T-helper 9 cell (primary cell): ENCODE data around the gene FAM193B.

ENCODE experiments used
- DNase-seq: peaks from one replicate; pipeline ENCODE4 v3.0.0-alpha.2; 2020

FAM193B gene

DNA sequence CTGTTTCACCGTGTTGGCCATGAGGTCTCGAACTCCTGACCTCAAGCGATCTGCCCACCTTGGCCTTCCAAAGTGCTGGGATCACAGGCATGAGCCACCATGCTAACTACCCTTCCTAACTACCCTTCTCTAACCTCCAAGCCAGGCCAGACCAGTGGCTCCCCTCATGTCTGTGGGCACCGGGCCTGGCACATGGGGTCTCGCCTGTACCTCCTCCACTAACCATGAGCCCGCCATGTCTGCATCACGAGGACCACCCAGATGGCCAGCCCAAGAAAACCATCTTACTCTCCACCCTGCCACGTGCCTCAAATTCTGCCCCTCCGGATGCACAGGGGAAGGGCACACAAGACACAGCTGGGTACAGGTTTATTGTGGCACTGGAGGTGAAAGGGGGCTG is 71.3 kb downstream of the FAM193B start:
- no peak for DNase-seq

DNA sequence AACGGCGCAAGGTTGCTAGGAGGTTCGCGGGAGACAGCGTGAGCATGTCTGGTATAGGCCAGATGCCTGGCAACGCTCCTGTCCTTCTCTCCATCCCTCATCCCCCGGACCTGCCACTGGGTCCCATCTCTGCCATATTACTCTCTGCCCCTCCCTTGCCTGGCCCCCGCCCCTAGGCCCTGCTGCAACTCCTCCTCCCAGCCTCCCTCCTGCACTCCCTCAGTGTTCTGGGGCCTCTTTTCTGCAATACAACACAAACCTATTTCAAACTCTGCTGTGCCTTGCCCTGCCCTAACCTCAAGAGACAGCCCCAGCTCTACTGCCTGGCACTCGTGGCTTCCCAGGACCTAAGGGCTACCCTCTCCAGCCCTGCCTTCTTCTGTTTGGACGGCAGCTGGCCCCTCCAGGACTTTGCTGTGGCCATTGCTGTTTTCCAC is 72.0 kb downstream of the FAM193B start:
- no peak for DNase-seq

DNA sequence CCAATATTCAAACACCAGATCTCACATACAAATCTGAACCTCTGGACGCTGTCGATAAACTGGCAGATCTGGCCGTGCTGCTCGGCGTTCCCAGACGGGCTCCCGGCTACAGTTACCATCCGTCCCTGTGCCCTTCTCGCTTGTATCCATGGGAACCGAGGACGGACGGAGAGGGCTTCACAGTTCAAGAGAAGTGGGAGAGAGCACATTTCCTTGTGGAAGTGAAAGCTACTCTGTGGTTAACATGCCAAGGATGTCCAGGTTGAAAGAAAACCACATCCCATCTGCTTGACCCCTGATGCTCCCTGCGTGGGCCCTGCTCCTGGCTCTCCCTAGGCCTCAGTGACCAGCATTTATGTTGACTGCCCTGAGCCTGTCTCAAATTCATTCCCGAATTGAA is 74.6 kb downstream of the FAM193B start:
- DNase-seq = no peak

DNA sequence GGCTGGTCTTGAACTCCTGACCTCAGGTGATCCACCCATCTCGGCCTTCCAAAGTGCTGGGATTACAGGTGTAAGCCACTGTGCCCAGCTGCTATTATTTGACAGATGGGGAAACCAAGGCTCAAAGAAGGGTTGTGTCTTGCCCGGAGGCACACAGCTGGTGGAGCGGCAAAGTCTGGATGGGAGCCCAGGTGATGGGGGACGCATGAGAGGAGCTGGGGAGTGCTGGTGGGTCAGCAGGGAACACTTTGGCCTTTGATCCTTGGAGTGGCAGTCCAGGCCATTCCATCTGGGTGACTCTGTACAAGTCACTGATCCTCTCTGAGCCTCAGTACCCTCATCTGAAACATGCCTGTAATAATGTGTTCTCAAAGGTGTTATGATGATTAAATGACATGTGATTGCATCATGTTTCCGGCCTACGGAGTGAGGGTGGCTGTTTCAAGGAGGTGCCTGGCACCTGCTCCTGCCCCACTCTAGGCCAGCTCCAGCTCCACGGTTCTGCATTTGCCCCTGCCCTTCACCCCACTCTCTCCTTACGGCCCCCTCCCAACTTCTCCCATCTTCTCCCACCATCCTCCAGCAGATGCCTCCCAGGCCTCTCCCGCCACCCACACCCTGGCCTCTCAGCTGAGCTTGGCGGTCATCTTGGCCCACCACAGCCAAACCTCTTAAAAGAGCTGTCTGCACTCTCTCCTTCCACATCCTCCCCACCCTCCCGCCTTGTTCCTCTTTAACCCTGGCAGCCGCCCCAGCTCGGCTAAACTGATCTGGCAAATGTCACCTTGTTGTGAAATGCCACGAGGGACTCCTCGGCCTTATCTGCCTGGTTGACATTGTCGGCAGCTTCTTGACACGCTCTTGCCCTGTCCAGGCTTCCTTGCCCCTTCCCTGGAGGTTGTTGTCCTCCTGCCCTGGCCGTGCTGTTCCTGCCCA is 75.4 kb downstream of the FAM193B start:
- DNase-seq = no peak

DNA sequence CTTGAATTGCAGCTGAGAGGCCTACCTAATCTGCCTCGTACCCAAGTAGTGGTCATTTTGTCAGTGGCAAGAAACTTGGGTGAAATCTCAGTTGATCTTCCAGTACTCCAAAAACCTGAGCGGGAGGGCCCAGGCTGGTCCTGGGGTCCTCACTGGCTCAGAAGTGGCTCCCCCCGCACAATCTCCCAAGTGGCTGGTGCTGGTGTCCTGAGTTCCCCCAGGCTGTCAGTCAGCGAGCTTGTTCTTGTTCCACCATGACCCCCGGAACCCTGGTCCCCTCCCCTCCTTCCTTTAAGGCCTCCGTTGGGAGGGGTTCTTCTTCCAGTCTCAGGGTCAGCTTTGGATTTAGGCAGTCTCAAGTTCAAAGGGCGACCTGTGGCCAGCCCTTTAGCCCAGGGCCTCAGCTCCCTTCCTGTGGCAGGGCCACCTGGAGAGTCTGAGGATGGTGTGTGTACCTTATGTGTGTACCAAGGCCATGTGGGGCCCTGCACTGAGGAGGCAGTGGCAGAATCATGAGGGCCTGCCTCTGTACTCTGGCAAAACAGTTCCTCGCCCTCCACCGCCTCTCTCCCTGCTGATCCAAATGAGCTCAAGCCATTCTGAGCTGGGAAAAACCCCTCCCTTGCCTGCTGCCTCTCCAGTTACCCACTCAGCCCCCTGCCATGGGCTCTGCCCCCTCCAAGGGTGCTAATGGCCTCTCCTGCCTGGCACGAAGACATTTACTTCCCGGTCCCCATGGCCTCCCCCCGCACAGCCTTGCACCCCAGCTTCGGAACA is 76.5 kb downstream of the FAM193B start:
- DNase-seq = no peak

DNA sequence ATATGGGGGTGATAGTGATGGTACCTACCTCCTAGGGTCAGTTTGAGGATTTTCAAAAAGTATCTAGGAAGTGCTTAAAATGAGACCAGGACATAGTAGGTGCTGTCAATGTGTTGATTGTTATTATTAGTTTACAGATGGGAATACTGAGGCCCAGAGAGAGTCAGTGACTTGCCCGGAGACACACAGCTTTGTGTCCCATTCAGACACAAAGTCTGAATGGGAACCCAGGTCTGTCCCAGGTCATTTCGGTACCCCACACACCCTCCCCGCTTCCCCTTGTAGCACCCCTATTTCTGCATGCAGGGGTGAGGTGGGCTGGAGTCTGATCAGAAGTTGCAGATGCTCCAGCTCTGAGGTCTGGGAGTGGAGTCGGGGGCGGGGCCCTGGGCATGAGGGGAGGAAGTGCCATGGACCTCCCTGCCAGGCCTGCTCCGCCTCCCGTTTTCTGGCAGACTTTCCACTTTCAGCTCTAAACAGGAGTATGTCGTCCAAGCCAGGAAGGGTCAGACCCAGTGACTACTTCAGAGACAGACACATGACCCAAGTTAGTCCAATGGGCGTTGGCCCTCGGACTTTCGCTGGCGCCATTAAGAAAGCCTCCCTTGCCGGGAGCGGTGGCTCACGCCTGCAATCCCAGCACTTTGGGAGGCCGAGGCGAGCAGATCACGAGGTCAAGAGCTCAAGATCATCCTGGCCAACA is 77.7 kb downstream of the FAM193B start:
- DNase-seq = no peak

DNA sequence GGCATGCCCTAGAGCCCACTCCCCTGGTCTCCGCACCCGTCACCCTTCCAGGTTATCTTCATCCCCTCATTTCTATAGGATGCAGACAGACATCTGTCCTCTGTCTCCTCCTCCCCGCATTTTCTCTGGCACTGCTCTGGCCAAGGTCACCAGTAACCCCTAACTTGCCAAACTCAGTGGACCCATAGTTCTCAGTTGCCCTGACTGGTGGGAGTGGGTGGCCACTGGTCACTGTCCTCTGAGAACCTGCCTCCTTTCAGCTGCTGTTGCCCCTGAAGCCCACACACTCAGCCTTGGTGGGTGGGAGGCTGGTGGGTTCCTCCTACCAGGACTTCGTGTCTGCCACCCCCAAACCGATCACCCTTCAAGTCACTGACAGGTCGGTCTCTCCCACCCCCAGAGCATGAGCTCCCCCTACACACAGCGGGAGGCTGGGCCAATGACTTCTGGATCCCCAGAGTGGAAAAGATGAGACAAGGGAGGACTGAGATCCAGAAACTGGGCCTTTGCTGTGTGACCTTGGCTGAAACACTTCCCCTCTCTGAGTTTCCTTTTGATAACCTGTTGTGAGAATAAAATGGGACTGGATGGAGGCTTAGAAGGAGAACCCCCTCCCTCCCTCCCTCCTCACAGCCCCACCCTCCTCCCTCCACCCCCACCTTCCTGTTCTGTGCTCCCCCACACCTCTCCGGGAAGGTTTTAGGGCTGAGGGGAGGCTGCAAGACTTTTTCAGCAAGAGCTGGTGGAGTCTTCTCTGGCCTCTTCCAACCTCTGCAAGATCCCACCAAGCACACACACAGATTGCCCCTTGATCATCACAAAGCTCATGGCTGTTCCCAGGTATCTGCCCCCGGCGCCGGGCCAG is 78.6 kb downstream of the FAM193B start:
- DNase-seq = no peak

DNA sequence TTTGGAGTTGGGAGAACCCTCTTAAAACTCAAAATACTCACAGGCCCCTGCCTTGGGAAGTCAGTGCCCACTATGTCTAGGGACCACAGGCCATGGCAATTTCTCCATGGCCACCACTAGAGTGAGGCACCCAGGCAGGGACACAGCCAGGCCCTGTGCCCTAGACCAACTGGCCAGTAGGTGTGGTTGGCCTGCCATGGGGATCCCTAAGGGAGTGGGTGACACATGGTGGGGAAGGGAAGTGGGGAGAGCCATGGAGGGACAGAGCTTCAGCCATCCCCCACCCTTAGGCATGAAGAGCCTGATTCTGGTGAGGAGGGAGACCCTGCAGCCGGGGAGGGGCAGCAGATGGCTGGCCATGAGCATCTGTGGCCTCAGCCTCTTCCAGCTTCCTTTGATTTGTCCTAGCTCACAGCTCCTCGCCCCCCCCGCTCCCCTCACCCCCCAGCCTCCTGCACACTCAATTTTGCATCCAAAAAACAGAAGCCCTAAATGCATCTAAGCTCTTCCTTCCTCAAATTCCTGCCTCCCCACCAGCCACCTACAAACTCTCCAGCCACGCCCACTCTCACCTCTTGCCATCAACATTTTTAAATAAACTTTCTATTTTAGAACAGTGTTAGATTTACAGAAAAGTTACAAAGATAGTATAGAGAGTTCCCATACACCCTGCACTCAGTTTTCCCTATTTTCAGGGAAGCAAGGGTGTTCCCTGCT is 79.4 kb downstream of the FAM193B start:
- DNase-seq = no peak

DNA sequence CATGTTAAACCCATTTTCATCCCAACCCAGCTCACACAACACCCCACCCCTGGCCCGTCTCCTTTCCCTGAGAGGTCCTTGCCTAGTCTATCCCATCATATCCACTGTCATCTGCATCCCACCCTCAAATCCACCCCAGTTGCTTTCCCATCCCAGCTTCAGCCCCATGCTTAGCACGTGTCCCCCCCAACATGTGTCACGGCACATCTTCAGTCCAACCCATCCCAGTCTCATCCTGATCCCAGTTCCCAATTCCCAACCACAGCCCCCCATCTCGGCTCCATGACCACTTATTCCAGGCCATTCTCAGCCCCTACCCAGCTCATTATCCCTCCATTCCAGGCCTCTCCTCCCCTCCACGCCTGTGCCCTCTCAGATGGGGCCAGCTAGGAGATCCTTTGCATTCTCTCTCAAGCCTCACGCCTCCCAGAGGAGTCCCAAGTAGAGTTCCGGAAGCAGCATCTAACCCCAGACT is 80.3 kb downstream of the FAM193B start:
- no peak for DNase-seq

DNA sequence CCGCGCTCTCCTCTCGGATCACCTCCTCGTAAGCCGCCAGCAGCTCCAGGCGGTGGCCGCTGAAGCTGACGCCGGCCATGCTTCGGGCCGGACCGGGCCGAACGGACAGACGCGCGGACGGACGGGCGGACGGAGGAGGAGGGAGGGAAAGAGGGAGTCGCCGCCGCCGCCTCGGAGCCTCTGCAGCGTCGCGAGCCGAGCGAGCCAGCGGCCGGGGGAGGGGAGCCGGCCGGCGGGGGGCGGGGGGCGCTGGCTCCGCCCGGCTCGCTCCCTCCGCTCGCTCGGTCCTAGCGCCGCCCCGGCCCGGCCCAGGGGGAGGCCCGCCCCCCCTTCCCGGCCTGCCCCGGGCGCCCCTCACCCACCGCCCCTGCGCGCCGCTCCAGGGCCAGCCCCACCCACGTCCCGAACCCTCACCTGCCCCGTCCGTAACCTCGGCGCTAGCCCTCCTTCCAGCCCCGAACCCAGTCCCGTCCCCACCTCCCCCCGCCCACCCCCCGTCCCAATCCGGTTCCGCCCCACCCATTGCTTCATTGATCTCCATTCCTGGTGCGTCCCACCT is 80.8 kb downstream of the FAM193B start, which contains the start of gene DBN1:
Gene DBN1 (minus strand): TSS at position 192 of the 559 bp plus-strand sequence. CDS start 113 bp downstream, at position 79.
- no peak for DNase-seq

DNA sequence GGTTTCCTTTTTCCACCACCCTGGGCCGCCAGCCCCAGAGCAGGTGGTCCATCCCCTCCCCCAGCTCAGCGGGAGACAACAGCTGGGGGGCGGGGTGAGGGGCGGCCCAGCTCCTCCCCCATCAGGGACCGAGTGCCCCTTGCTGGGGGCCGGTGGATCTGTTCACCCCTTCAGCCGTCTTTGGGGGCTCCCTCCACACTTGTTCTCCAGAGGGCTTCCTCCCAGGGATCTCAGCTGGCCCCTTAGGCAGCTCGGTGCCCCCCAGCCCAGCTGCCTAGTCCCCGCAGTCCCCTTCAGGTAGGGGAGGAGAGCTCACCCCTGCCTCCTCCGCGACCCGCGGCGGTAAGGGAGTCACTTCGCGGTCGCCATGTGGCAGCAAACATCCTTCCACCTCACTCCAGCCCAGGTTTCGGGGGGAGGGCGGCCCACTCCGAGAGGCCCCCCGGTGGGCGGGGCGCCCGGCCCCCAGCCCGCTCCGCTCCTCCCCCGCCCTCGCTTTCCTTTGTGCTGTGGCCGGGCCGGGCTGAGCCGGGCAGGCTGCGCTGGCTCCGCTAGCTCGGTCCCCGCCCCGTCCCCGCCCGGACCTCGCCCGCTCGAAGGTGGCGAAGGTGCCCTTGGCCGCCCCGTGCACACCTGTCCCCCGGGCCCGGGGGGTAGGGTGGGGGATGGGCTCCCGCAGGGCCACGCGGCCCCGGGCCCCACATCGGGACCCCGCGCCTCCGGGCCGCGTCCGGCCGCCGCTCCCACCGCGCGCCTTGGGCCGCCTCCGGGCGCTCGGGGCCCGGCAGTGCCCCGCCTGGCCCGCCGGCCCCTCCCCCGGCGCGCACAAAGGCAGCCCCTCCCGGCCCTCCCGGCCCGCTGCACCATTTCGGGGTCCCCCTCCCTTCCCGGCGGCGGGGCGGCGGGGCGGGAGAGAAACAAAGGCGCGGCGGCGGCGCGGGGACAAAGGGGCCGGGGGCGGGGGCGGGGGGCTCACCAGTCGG is 81.6 kb downstream of the FAM193B start:
- no peak for DNase-seq

DNA sequence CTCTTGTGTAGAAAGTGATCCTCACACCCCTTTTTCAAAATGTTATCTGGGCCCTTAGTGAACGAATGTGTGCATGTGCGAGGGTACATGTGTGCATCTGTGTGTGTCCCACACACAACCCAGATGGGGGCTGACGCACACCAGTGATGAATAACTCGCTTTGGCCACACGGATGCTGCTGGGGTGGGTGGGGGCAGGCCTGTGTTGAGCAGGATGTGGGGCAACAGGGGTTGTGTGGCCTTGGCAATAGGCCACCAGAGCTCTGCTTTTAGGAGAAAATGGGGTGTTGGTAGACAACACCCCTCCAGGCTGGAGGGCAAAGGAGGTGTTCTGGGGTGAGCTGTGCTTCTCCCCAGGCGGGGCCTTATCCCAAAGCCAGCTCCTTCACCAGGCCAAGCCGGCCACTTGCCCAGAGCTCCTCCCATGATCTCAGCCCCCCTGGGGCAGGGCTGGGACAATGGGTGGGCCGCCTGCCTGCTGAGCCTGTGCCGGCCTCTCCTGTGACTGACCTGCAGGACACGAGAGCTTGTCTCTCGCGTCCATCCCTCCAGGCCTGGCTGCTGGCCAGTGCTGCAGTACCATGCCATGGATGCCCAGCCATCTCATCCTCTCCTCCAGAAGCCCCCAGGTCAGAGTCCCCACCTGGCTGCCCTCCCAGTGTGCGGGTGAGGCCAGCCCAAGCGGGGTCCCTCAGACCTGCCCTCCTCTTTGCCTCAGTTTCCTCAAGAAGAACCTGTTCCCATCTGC is 82.6 kb downstream of the FAM193B start:
- no peak for DNase-seq

DNA sequence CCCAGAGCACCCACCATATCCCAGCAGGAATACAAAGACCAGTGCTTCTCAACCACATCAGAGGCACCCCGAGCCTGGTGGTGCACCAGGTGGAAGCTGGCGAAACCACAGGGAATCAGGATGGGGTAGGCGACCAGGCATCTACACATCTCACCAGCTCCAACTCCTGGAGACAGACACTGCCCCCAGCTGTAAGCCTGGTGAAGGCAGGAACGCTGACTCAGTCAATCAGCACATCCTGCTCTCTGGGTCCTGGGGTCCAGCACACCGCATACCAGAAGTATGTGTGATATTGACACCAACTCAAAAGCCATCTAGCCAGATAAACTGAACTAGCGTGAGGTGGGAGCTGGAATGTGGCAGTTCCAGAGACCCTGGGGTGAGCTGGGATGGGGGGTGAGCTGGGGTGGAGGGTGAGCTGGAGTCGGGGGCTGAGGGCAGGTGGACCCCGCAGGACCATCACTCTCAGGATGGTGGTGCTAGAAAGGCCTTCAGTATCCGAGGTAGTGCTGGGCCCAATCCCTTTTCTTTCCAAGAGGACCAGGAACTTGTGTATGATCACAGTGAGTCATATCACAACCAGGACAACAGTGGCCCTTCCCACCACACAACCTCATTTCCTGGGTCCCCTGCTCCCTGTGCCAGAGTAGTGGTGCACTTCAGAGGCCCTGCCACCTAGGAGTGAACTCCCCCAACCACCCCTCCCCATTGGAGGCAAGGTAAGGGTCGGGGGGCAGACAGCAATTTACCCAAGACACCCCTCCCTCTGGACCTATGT is 83.4 kb downstream of the FAM193B start:
- DNase-seq = no peak
